GM19397 (cell line): ENCODE data around the gene UBR1.
"Not testable (repeated sequence)": the region's sequence is repeated elsewhere in the genome, so short reads cannot be mapped to it uniquely, and the experiment has no call there.

Experiments used
- ATAC-seq: cut with Tn5 transposase; IDR thresholded peaks from one replicate; pipeline ENCODE4 v1.9.1; 2021; ENCODE audit warnings: mild to moderate bottlenecking, moderate library complexity; ENCODE audit not compliant: unreplicated experiment

Gene UBR1

GRCh38 chr15:43067717-43068461, 37.9 kb downstream of the UBR1 start:
- ATAC-seq = no peak

- no peak for ATAC-seq
Observed at GRCh38 chr15:43056696-43057095, 49.1 kb downstream of the UBR1 start.

GRCh38 chr15:43052860-43053259, 53.0 kb downstream of the UBR1 start:
- no peak for ATAC-seq

GRCh38 chr15:43048935-43049334, 56.9 kb downstream of the UBR1 start:
- ATAC-seq = no peak

- ATAC-seq = no peak
Observed at GRCh38 chr15:43046484-43046883, 59.4 kb downstream of the UBR1 start.

- ATAC-seq = no peak
Observed at GRCh38 chr15:43042885-43043284, 63.0 kb downstream of the UBR1 start.

GRCh38 chr15:43041085-43041484, 64.8 kb downstream of the UBR1 start:
- ATAC-seq = not testable (repeated sequence)

GRCh38 chr15:43035240-43035639, 70.6 kb downstream of the UBR1 start:
- not testable (repeated sequence) for ATAC-seq

GRCh38 chr15:43029476-43029875, 76.4 kb downstream of the UBR1 start:
- no peak for ATAC-seq

GRCh38 chr15:43025150-43025549, 80.7 kb downstream of the UBR1 start:
- ATAC-seq = no peak

GRCh38 chr15:43014671-43015070, 91.2 kb downstream of the UBR1 start:
- not testable (repeated sequence) for ATAC-seq

GRCh38 chr15:43009206-43009605, 96.6 kb downstream of the UBR1 start:
- ATAC-seq = no peak

- no peak for ATAC-seq
Observed at GRCh38 chr15:43008150-43008549, 97.7 kb downstream of the UBR1 start.

GRCh38 chr15:43007551-43007950, 98.3 kb downstream of the UBR1 start:
- no peak for ATAC-seq

- ATAC-seq = no peak
Observed at GRCh38 chr15:43006991-43007390, 98.8 kb downstream of the UBR1 start.

GRCh38 chr15:43004886-43005595, 100.8 kb downstream of the UBR1 start:
- not testable (repeated sequence) for ATAC-seq

GRCh38 chr15:42999201-42999779, 106.5 kb downstream of the UBR1 start:
- ATAC-seq = no peak

- ATAC-seq = no peak
Observed at GRCh38 chr15:42996871-42997270, 109.0 kb downstream of the UBR1 start.

- no peak for ATAC-seq
Observed at GRCh38 chr15:42994546-42994945, 111.3 kb downstream of the UBR1 start.

- no peak for ATAC-seq
Observed at GRCh38 chr15:42992626-42993025, 113.2 kb downstream of the UBR1 start.

GRCh38 chr15:42986693-42987342, 119.0 kb downstream of the UBR1 start:
- ATAC-seq = no peak
